MV-4-11 (cell line): ENCODE results near the gene TAF5L.
A peak's percentile ranks its signal among the peaks of the same experiment; 100 is the strongest.
"Not testable (repeated sequence)": the region's sequence is repeated elsewhere in the genome, so short reads cannot be mapped to it uniquely, and the experiment has no call there.

Experiments used
- DNase-seq: peaks from one replicate; lab custom pipeline; 2025; lab: John Stamatoyannopoulos, UW

TAF5L gene

DNA sequence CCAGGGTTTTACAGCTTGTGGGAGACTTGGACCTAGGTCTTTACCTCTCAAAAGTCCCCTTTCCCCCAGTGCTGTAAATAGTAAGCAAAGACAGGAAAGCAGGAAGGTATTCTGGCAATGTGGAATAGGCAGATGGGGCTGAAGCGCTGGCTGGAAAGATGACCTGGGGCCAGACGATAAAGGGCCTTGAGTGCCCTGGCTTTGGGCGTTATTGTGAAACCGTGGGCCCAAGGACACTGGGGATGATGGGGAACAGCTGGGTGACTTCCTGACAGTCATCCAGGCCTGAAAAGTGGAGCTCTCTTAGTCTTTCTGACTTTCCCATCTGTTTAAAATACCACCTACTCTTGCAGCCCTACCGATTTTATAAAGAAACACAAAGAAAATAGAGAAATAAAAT lies 16.5 kb upstream of the TAF5L start:
- DNase-seq, result no peak

DNA sequence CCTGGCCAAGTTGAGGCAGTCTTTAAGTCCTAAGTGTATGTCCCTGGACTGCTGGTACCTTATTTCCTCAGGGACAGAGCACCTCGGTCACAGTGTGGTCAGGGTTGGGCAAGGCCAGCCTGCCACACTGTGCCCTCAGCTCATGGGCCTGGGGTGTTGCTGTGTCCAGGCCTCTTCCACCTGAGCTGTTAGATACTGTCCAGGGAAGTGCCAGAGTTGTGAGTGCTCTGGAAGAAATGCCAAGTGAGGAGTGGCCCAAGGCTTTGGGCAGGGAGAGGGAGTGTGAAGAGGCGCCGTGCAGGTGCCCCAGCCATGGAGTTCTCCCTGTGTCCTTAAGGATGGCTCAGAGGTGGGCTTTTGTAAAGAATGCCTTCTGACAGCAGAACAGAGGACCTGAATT lies 15.4 kb upstream of the TAF5L start:
- DNase-seq, result no peak

DNA sequence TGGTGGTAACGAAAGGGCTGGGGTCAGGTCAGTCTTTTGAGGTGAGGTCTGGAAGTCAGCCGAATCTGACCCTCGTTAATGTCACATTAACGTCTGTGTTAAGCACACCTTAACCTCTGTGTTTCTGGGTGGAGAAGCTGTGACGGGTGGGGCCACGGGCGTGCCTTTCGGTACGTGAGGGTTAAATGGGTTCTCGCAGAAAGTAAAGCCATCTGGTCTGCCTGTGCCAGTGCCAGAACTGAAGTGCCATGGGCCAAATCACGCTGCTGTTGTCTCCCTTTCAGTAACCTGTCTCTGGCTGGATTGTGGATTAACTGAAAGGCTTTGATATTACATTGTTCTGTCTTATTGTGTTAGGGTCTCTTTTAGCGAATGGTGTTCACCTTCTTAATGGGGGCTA lies 14.5 kb upstream of the TAF5L start:
- DNase-seq, result no peak

DNA sequence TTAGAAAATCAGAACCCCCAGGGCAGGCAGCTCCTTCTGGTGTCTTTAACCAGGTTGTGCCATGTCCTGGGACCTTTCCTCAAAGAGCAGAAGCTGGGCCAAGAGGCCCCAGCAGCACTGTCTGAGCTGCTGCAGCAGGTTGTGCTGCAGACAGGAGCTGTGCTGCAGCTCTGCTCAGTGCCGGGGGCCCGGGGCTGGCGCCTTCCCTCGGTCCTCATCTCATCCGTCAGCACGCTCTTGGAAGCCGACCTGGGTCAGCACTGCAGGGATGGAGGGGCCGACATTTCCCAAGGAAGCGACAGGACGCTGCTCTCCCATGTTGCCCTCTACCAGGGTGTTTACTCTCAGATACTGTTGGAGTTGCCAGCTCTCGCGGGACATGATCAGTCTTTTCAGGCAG lies 11.8 kb upstream of the TAF5L start:
- DNase-seq, result no peak

DNA sequence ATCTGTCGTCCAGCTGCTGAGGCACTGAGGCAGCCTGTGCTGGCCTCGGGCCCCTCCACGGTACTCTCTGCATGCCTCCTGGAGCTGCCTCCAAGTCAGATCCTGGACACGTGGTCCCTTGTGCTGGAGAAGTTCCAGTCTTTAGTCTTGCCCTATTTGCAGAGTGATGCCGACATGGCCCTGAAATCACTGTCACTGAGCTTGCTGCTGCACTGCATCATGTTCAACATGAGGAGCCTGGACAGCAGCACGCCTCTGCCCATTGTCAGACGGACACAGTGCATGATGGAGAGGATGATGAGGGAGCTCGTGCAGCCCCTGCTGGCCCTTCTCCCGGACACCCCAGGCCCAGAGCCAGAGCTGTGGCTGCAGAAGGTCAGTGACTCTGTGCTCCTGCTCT lies 10.1 kb upstream of the TAF5L start:
- no peak for DNase-seq

DNA sequence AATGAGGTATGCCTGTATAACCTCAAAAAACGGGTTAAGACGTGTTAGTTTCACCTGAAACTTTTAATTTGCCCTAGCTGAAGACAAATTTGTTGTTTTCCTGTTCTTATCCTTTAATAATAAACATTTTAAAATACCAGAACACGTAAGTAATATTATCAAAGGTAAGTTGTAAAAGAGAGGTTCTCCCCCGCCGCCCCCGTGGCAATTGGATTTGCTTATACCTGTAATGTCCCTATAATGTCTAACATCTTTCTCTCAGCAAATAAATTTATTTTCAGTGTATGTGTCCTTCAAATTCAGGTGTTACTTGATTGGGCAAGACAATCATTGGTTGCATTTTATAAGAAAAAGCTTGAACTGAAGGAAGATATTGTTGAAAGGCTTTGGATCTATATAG lies 6.0 kb upstream of the TAF5L start:
- no peak for DNase-seq

DNA sequence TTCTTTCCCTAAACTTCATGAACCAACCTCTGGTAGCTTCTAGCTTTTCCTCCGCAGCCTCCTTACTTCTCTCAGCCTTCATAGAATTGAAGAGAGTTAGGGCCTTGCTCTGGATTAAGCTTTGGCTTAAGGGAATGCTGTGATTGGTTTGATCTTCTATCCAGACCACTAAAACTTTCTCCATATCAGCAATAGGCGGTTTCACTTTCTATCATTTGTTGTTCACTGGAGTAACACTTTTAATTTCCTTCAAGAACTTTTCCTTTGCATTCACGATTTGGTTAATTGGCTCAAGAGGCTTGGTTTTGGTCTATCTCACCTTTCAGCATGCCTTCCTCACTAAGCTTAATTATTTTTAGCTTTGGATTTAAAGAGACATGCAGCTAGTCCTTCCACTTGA lies 5.2 kb upstream of the TAF5L start:
- no peak for DNase-seq

DNA sequence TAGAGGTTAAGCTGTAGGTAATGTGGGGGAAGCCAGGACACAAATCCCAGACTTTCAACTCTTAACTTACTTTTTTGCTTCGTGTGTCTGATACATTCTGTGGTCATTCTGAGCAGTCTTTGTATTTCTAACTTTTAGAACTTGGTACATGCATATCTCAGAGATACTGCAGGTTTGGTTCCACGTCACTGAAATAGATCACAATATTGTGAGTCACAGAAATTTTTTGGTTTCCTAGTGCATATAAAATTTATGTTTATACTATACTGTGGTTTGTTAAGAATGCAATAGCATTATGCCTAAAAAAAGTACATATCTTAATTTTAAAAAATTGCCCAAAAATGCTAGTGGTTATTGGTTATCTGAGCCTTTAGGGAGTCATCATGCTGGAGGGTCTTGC lies 3.3 kb upstream of the TAF5L start:
- no peak for DNase-seq

DNA sequence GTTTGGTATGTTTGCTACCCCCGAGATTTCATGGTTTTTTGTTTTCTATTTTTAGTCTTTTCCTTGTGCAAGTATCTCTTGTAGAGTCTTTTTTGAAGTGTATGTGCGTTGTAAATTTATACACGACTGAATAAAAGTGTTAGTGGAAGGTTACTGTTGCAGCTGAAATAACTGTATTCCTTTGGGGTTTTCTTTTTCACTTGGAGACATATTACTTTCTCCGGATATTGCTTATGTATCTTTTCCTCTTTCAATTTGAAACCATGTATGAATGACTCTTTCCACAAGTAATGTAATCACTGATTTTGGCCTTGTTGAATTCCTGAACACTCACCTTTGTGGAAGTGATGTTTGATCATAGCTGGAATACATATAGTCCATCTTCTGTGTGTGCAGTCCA lies 1.1 kb upstream of the TAF5L start:
- no peak for DNase-seq

DNA sequence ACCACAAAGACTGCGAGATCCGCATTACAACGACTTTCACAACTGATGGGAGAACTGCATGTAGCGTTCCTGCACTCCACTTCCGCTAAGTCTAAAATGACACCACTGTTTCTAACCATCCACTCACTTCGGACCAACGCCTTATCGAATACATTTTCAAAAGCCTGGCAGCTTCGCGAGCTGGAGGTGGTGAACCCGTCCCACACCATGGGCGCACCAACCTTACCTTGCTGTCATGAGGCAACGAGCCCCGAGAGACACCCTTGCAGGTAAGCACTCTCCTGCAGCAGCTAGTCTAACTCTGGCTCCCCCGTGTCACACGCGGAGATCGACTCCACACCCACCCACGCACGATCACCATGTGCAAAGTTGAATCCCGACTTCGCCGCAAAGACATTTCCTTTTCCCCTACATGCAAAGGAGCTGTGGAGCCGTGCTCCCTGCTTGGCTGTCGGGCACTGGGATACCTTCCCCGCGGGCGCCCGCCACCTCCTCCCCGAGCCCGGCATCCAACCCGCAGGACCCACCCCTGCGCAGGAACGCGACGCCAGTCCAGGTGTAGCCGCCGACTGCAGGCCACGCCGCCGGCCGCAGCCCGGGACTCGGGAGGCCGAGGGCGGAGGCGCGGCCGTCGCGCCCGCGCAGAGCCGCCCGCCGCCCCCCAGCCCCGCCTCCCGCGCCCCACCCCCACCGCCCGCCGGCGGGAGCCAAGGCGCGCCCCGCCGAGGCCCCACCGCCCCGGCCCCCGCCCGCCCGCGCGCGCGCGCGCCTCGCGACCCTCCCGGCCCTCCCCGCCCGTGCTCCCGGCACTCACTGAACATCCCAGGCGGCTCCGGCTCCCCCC lies 629 bp downstream of the TAF5L start:
- DNase-seq, result peak; percentile 64

DNA sequence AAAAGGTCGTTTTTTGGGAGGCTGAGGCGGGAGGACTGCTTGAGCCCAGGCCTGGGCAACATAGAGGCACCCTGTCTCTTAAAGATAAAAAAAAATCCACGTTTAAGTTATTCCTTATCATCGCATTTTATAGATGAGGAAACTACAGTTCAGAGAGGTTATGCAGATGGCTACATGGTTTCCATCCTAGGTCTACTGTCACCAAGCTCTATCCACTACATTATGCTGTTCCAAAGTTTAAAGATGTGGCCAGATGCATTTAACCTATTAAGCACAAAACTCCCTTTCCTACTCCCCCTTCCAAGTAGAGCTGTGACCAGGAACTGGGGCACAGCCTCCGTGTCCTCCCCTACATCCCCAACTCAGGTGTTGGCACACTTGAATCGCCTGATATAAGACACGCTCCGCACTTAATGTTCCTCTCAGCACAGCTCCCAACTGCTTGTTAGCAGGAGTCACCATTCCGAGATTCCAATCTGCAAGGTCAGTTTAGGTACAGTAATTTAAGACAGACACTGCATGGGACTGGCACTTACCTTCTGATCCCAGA lies 1.3 kb downstream of the TAF5L start:
- no peak for DNase-seq

DNA sequence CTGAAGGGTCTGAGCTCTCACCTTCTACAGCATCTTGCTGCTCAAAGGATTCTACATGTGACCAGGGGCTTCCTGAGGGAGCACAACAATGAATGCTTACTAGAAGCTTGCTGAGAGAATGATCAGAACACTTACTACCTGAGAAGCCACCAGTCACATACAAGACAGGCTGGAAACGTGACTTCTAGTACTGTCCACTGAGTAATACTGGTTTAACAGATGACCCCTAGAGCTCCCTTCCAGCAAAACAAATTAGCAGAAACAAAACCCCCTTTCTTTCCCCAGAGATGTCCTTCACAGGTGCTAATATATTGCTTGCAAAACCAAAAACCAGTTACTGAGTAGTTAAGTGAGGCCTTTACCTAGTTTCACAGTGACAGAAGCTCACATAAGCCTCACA lies 2.1 kb downstream of the TAF5L start:
- DNase-seq, result no peak

DNA sequence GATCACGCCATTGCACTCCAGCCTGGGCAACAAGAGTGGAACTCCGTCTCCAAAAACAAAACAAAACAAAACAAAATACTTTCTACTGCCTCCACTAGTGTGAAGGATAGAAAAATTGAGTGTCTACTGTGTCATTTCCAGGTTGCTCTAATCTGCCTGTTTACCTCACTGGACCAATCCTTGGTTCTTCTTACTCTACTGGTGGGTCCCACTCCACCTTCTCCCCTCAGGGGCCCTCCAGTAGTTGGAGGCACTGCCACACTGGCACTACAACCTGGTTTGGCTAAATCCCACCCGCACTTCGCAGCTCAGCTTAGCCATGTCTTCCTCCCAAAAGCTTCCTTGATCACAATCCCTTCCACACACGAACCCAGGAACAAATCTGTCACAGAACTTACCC lies 2.7 kb downstream of the TAF5L start:
- DNase-seq, result no peak

DNA sequence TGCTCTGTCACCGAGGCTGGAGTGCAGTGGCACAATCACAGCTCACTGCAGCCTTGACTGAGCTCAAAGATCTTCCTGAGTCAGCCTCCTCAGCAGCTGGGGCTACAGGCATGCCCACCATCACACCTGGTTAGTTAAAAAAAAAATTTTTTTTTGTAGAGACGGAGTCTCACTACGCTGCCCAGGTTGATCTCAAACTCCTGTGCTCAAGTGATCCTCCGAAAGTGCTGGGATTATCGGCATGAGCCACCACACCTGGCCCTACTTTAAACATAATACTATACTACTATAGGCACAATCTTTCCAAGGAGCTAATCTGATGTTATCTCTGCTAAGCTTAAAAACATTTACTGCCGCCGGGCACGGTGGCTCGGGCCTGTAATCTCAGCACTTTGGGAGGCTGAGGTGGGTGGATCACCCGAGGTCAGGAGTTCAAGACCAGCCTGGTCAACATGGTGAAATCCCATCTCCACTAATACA lies 3.2 kb downstream of the TAF5L start:
- DNase-seq, result not testable (repeated sequence)

DNA sequence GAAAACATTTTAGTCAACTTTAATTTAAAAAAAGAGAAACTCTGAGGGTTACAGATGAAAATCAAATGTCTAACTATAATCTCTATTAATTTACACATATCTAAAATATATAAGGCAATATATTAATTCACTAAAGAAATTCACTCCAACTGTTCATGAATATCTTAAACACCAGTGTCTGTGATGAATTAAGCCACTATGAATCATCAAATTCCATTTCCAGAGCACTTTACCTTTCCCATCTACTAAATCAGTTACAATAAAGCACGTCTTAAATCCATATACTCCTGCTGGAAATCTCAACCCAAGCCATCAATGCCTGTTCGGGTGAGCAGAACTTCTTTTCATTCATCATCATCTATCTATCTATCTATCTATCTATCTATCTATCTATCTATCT lies 4.3 kb downstream of the TAF5L start:
- DNase-seq, result no peak

DNA sequence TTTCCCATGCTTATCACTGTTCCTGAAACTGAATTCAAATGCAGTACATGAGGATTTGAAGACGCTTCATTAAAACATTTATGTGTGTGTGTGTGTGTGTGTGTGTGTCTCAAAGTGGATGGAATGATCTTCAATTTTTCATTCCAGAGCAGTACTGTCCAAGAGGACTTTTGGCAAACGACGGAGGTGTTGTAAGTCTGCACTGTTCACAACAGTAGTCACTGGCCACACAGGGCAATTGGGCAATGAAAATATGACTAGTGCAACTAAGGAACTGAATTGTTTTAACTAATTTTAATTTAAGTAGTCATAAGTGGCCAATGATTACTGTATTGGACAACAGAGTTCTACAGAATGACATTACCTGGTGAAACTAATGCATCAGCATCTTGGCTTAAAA lies 5.0 kb downstream of the TAF5L start:
- no peak for DNase-seq

DNA sequence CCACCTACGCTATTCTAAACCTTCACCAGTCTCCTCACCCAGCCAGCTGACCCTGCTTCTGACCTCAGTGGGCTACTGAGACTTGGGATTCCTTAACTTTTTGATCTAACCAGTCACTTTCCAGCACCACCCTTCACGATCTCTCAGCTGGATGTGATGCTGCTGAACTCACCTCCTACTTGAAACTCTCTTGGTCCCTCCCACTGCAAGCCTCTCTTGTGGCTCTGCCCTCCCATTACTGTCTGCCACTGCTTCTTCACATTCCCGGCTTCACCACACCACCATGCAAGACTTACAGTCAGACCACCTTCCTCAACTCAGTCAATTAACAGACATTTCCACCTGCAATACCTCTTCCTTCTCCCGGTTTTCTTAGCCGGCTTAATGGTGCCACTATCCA lies 6.3 kb downstream of the TAF5L start:
- no peak for DNase-seq

DNA sequence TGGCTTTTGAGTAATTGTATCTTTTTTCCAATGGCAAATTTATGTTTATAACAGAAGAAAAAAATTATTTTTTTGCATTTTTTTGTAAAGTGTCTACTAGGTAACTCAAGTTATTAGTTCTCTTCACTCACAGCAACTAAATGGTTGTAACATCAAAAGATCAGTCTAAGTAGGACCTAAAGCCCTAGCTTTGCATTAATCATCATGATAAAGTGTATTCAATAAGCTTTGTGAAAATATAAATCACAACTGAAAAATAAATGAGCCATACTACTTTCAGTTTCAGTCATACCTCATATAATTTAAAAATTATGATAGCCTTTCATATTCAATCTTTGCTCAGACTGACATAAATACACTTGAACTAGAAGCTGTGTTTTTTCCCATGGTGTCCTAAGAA lies 6.9 kb downstream of the TAF5L start:
- no peak for DNase-seq

DNA sequence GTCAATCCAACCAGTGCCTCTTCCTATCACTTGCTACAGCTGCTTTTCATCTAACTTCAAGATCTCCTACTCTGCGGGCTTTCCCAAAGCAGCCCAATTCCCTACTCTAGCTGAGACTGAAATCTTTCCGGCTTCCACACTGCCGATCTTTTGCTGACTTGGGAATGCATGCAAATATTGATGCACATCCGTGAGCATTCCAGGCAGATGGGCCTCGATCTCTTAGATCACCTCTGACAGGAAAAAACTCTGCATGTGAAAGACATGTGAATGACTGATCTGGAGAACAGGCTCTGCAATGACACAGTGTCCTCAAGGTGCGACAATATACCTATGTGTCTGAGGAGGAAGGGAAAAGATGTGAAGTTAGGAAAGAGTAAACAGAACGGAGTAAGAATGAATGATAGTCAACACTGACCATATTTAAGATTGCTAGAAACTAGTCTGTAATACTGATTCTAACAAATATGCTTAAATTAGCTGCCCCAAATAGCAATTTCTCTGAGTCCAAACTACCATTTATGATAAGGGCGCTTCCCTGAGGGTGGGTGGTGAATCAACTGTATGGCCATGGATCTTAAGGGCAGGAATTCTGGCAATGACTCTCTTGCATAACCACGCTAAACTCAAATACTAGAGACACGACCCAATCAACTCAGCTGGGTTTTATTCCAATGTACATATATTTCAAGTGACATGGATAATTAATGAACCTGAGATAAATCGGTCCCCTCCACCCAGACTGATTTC lies 8.4 kb downstream of the TAF5L start:
- DNase-seq, result no peak

DNA sequence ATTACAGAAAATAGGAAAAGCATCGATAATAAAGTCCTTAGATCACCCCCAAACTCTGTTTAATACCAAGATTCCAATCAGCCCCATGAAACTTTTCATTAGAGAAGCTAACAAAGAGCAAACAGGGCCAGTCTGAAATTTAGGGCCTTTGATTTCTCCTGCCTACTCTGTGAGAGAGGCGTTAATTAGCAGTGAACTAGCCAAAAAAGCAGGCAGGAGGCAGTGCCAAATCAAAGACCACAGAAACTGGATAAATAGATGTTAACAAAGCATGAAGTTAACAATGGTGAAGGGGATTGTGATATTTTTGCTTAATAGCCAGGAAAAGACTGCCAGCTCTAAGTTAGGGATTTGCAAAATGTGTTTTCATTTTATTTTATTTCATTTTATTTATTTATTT lies 11.2 kb downstream of the TAF5L start:
- DNase-seq, result no peak

DNA sequence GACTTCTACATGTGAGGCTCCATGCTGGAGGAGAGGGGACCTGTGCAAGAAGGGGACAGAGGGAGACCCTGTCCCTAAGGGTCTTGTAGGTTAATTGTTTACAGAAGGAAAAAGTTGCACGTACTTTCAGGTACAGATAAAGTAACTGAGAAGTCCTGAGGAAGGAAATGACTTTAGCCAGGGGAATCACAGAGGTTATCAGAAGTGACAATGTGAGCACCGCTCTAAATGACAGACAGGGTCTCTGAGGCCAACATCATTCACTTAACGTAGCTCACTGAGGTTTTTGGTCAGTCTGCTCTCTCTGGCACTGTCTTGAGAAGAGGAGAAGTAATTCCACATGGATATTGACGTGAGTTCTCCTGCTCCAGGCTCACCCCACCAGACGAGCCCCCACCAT lies 12.0 kb downstream of the TAF5L start:
- no peak for DNase-seq

DNA sequence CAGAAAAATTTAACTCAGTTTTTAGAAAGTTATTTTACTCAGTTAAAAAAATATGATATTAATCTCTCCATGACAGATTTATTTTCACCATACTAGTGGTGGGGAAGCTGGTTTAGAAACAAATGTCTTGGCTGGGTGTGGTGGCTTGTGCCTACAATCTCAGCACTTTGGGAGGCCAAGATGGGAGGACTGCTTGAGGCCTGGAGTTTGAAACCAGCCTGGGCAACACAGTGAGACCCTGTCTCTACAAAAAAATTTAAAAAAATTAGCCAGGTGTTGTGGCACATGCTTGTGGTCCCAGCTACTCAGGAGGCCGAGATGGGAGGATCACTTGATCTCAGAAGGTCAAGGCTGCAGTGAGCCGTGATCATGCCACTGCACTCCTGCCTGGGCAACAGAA lies 17.3 kb downstream of the TAF5L start:
- no peak for DNase-seq

DNA sequence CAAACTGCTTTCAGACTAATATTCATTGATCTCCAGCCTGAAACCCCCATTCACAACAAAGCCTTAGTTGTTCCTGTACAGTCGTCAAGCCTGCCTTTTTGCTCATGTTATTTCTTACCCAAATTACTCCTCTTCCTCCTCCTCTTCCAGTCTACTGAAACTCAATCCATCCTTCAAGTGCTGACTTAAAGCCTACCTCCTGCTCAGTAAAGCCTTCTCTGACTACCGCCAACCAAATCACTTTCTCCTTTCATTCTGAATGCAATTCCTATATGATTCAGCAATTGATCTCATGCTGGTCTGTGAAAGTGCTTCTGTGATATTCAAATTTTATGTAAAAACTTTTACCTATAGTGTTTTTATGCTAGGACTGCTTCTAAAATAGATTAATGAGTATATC lies 18.6 kb downstream of the TAF5L start:
- no peak for DNase-seq
